BJ (cell line): ENCODE results near the gene MYO9B. TPM values are rescaled to one million over a fixed set of nuclear protein-coding genes. Genes with fewer than 3 reads are reported as not detected.
"Not testable (repeated sequence)": the region's sequence is repeated elsewhere in the genome, so short reads cannot be mapped to it uniquely, and the experiment has no call there.

Source experiments
- CTCF ChIA-PET: fragments of 350-600 bp; formaldehyde crosslinking; extraction: SDS; loops from one replicate; lab custom pipeline; 2021; ENCODE audit warnings: antibody characterized with exemption, inconsistent platforms; lab: Yijun Ruan, JAX
- POLR2A ChIA-PET: fragments of 300-600 bp; sonication (Branson Sonifier 250); formaldehyde crosslinking; extraction: SDS; loops from one replicate; lab custom pipeline; 2021; ENCODE audit warnings: antibody characterized with exemption; lab: Charles Lee
- DNase-seq: peaks from one replicate; pipeline ENCODE4 v3.0.0-alpha.2; 2011; ENCODE audit warnings: low read depth
- H3K27me3 ChIP-seq: 2 replicates; pipeline ENCODE4 v1.6.0; 2011; ENCODE audit warnings: low read length; ENCODE audit not compliant: control insufficient read depth, insufficient read depth
- H3K36me3 ChIP-seq: 2 replicates; pipeline ENCODE4 v1.5.1; 2011; ENCODE audit warnings: low read length; ENCODE audit not compliant: control insufficient read depth, insufficient read depth
- H3K4me3 ChIP-seq: 2 replicates; pipeline ENCODE4 v1.5.1; 2011; ENCODE audit warnings: low read depth, mild to moderate bottlenecking, control low read depth, low read length
- CTCF ChIP-seq: IDR thresholded peaks from 2 replicates; pipeline ENCODE4 v1.5.1; 2011; ENCODE audit warnings: low read depth, mild to moderate bottlenecking, control low read depth, inconsistent platforms, low read length, moderate library complexity; ENCODE audit not compliant: insufficient read depth
- polyA plus RNA-seq: library from polyadenylated mRNA; depleted of rRNA; stranded (reverse); fragments of >200 nt; gene quantifications from 2 replicates; pipeline ENCODE4 v1.2.3, GENCODE V29; 2011

The MYO9B gene
- polyA plus RNA-seq, 1 experiment, result 40.8 TPM

- peak; percentile 96 for DNase-seq
- Histone ChIP-seq H3K4me3 (peak overlapping the region; percentile 39), H3K36me3 (no peaks in the 10 kb centered on the region), H3K27me3 (no peaks in the 10 kb centered on the region)
- ChIA-PET CTCF (interaction anchor here (1.6 kb wide), 1 partner anchor 11 kb away, joined by 5 read pairs; no protein-coding TSS in a partner anchor), POLR2A (no interaction called here)
- TF ChIP-seq CTCF, result peak; percentile 37
Measured at GRCh38 chr19:17135001-17135853, 59.6 kb downstream of the MYO9B start.

- H3K4me3 ChIP-seq, result no peak overlapping the region
- no peak for DNase-seq
- no peaks in the 10 kb centered on the region for H3K36me3 ChIP-seq
- ChIA-PET CTCF (no interaction called here), POLR2A (no interaction called here)
- no peaks in the 10 kb centered on the region for H3K27me3 ChIP-seq
- no peak for TF ChIP-seq CTCF
Measured at GRCh38 chr19:17136021-17136420, 60.4 kb downstream of the MYO9B start.

GRCh38 chr19:17136617-17137016 is 61.0 kb downstream of the MYO9B start:
- CTCF ChIA-PET, result no interaction called here
- Histone ChIP-seq H3K4me3 (no peak overlapping the region), H3K36me3 (no peaks in the 10 kb centered on the region), H3K27me3 (no peaks in the 10 kb centered on the region)
- no peak for TF ChIP-seq CTCF
- DNase-seq, result no peak
- POLR2A ChIA-PET, result no interaction called here

- no peaks in the 10 kb centered on the region for H3K27me3 ChIP-seq
- POLR2A ChIA-PET, result no interaction called here
- no peaks in the 10 kb centered on the region; the same call in 1 of the 2 replicates for H3K36me3 ChIP-seq
- H3K4me3 ChIP-seq, result no peak overlapping the region
- DNase-seq, result no peak
- CTCF ChIA-PET, result no interaction called here
- TF ChIP-seq CTCF, result no peak
Measured at GRCh38 chr19:17137417-17137816, 61.8 kb downstream of the MYO9B start.

GRCh38 chr19:17138052-17138846 is 62.7 kb downstream of the MYO9B start:
- H3K27me3 ChIP-seq, H3K36me3 ChIP-seq, CTCF ChIA-PET, H3K4me3 ChIP-seq, POLR2A ChIA-PET, DNase-seq: not testable (repeated sequence)
